GM19467 (cell line): ENCODE measurements around the gene POU2AF3.
"Not testable (repeated sequence)": the region's sequence is repeated elsewhere in the genome, so short reads cannot be mapped to it uniquely, and the experiment has no call there.

Source experiments
- ATAC-seq: cut with Tn5 transposase; IDR thresholded peaks from one replicate; pipeline ENCODE4 v1.9.1; 2021; ENCODE audit warnings: mild to moderate bottlenecking, moderate library complexity; ENCODE audit not compliant: unreplicated experiment

POU2AF3 gene

DNA sequence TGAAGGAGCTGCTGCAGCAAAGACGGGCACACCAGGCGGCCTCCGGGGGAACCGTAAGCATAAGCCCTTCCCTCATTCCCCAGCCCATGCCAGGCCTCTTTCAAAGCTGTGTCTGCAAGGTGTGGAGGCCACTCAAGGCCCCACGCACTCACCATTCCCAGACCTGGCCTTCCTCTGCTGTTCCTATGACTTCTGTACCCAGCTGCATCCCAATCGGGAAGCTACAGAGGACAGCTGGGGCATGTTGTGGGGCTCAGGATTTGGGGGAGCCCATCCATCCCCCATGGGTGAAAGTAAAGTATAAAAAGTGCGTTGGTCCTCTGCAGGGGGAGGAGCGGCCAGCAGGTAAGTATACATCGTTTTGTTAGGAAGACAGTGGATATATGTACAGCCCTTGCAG, 2.2 kb downstream of the POU2AF3 start:
- no peak for ATAC-seq

DNA sequence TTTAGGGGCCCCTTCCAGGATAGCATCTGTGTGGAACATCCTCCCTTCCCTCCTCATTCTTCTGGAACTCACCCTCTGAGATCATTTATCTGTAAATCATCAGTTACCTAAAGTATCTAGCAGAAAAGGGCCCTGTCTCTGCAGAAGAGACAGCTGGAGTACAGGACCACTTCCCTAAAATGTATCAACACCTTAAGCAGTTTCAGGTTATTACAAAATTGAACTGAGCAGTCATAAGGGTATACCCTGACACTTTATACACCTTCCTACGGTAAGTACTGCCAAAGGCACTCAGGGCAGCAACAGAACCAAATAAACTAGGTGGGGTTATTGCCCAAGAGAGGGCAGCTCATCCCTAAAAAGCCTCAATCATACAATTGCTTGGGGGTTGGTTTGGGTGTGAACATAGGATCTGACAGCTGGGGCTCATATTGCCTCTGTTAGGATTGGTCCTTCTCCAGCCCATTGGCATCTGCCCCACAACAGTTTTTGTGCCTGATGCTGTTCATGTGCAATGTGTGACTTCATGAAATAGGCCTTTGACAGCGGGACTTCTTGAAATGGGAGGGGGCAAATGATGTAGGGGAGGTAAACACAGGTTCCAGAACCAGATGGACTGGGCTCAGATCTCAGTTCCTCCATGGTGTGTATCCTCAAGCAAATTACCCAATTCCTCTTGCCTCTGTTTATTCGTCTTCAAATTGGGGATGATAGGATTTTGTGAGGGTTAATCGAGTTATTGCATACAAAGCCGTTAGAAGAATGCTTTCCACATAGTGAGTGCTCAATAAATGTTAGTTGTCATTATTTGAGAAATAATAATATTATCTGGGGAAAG, 2.9 kb downstream of the POU2AF3 start:
- no peak for ATAC-seq

DNA sequence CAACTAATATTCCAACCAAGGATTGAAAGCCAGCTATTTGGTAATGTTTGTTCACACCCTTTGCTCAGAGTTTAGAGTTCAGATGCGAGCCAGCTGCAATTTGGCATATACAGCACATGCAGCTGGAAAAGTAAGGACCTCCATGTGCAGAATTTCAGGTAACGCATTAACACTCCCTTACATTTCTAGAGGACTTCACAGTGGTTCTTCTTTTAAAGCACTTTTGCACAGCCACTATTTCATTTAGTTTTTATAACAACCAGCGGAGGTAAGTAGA, 3.4 kb downstream of the POU2AF3 start:
- ATAC-seq: no peak

DNA sequence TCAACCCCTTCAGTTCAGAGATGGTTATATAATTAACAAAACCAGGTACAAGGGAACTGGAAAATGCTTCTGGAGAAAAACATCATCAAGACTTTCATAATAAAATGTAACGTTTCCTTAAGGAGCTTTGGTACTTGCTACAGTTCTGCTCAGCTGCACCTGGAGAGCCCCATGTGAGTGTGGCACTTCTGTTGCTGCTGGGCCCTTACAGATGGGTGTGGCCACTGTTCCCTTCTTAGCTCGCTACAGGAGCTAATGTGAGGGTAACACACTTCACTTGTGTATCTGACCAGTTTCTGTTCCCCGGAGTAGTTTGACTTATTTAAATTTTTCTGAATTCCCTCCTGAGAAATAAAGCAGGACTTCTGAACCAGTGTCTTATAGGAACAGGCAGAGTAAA, 4.0 kb downstream of the POU2AF3 start:
- ATAC-seq: no peak

DNA sequence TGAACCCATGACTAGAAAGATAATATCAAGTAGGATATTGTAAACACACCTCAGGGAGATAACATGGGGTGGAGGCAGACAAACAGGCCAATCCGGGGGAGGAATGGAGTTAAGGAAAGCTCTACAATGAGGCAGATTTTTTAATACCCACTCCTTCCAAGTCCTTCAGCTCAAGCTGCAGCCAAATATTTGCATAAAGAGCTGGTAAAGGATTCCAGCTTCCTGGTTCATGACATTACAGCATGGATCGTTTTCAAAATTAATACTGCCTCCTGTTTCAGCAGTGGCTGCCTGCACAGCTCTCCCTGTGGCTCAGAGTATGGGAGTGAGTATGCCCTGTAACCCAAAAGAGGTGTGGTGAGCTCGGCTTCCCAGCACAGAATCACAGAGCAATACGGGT, 5.1 kb downstream of the POU2AF3 start:
- no peak for ATAC-seq

DNA sequence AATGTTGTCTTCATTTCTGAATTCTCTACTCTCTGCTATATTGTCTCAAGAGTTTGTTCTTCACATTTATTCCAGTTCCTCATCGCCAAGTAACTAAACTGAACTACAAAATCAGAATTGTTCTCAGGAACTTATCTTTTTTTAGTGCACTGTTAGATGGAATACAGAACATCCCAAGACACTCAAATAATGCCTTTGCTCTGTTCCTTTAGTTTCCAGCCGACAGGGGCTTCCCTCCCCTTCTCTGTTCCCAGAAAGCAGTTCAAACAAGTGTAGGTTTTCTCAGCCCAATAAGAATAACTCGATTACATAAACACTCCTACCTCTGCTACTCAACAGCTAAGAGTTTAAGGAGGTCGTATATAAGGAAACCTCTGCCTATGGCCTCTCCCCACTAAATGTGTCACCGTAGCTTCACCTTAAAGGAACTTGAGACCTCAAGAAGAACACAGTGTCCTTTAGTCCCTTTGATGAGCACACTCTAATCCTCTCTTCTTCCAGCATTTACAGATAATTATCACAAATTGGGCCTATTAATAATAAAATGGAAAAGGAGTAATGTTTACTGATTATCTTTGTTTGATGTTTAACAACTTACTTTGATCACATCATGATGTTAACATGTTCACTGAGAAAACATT, 6.9 kb downstream of the POU2AF3 start:
- no peak for ATAC-seq

DNA sequence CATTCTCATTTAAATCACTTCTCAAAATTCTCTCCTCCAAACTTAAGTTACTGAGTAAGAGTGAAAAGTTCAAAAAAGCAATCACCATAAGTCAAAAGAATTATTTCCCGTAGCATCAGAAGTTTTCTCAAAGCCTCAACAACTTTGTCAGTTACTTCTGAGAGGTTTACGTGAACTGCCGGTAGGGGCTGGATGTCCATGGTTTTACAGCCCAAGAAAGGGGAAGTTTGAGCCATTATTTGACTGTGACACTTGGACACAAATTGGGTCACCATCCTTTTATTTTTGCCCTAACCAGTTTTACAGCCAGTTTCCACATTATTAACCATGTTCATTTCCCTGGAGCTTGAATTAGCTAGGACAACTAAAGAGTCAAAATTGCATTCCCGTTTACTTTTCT, 7.5 kb downstream of the POU2AF3 start:
- no peak for ATAC-seq

DNA sequence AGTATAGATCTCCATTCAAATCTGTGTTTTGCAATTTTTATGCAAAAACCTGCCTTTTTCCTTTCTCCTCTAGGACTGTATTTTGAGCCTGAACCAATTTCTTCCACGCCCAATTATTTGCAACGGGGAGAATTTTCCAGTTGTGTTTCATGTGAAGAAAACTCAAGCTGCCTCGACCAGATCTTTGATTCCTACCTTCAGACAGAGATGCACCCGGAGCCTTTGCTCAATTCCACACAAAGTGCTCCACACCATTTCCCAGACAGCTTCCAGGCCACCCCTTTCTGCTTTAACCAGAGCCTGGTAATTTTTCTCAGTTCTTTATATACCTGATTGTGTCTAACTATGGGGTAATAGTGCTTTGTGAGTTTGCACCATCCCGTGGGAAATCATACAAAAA, 8.0 kb downstream of the POU2AF3 start:
- ATAC-seq: no peak

DNA sequence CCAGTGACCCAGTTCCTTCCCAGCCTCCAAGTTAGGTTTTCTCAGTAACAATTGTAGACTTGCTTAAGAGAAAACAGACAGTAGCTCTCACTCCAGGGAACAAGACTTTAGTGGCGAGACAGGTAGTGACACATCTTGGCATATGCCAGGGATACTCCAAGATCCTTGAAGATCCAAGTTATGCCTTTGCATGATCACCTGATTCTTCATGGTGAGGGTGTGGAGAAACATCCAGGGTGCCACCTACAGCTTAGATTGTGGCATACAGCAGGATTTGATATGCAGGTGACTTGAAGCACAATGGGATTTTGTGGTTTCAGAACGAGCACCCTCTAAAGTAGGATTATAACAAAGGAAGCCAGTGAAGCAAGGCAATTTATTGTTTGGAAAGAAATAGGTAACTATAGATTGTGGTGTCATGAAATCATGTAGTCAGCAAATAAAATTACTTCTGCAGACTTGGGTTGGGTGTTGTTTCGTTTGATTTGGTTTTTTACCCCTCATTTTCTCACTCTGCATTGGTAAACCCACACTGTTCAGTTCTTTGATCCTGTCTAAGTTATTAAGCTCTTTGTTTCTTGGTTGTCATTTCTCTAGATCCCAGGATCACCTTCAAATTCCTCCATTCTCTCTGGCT, 9.2 kb downstream of the POU2AF3 start:
- no peak for ATAC-seq

DNA sequence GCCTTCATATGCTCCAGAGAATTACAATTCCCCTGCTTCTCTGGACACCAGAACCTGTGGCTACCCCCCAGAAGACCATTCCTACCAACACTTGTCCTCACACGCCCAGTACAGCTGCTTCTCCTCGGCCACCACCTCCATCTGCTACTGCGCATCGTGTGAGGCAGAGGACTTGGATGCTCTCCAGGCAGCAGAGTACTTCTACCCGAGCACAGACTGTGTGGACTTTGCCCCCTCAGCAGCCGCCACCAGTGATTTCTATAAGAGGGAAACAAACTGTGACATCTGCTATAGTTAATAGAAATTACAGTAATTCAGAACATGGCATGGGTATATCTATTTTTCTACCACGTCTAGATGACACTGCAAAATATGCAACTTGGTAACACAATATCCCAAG, 9.8 kb downstream of the POU2AF3 start:
- no peak for ATAC-seq

DNA sequence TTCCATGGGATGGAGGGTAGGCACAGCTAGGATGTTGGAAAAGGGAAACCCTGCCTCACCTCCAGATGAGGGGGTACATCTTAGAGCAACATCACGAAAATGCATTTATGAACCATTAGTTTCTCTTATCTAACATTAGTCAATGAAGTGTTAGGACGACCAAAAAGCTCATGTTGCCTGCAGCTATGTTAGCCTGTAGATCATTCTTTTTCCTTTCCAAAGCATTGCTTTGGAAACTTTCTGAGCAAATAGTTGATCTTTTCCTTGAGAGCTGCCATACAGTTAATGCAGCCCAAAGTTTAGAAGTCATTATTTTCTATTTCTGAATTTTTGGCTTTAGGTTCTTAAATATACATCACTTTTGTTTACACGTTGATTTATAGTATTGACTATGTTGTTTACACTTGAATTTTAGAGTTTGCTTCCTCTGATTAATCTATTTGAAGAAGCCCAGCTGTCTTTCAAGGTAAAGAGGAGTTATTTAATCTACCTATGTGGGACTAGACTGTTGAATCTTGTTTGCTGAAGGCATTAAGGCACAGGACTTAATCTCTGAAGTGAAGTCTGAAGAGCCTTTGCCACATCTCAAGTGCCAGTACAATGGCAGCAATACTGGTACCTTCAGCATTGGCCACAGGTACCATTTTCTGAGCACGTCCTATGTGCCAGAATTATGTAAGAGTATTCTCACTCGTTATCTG, 11.0 kb downstream of the POU2AF3 start:
- ATAC-seq: no peak

DNA sequence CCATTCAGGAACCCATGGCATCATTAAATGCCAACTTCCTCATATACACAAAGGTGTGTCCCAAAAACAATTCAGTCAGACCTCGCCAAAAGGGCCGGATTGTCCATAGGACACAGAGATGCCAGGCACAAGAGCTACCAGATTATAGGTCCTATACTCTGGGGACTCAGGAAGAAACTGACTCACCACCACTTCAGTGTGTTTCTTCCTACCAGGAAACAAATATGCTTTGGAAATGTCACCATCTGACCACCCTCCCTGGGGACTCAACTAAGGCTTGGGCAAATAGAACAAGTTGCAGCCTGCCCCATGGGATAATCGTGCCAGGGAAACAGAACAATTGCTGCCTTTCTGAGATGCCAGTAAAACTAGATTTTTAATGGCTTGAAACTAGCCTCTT, 11.7 kb downstream of the POU2AF3 start:
- ATAC-seq: no peak

DNA sequence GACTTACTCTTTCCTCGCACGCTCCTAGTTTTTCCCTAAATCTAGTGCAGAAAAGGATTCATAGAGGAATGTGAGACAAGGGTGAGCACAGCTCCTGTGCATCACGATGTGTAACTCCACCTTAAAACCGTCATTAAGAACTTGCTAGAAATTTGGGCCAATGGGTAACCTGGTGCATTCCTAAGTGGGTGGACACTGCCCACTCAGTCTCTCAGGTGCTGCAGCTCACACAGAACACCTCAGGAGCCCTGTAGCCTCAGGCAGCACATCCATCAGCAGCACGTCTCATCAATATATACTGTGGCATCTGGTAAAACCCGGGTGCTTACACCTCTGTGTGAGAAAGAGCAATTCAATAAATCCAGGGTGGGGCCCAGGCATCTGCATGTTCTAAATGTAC, 12.4 kb downstream of the POU2AF3 start:
- no peak for ATAC-seq

DNA sequence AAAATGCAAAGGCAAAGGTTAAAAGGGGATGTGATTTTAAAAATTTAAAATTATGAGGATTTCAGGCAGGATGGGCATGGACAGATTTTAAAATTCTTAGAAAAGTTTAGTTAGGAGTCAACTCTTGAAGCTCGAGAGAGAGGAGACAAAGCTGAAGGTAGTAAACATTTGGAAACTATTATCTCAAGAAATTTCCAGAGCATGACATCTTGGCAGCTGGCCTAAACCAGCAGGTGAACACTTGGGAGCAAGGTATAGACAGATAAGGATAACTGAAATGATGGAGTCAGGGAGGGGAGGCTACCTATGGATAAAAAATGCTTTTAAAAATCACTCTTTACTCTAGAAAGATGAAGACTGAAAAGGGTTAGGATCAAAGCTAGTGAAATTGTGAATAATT, 13.7 kb downstream of the POU2AF3 start:
- ATAC-seq: no peak

DNA sequence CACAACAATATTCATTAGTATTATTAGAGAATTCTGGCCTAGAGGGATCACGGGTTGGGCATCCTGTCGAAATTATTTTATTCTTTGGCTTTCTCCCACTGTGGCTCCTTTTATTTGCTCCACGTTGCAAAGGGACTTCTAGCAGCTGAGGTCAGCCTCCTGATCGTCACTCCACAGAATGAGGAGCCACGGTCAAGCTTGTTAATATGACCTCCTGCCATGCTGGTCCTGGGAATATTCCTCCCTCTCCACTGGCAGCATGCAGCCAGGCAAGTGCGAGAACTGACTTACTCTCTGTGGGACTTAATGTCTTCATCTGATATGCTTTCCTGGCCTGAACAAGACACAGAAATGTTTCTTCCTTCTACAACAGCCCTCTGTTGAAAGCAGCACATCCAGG, 20.9 kb downstream of the POU2AF3 start:
- ATAC-seq: no peak

DNA sequence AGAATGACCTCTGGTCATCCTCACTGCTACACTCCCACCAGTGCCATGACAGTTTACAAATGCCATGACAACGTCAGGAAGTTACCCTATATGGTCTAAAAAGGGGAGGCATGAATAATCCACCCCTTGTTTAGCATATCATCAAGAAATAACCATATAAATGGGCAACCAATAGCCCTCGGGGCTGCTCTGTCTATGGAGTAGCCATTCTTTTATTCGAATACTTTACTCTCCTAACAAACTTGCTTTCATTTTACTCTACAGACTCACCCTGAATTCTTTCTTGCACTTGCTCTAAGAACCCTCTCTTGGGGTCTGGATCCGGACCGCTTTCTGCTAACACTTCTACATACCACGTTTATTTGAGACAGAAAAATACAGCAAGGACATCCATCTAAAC, 21.9 kb downstream of the POU2AF3 start:
- not testable (repeated sequence) for ATAC-seq

DNA sequence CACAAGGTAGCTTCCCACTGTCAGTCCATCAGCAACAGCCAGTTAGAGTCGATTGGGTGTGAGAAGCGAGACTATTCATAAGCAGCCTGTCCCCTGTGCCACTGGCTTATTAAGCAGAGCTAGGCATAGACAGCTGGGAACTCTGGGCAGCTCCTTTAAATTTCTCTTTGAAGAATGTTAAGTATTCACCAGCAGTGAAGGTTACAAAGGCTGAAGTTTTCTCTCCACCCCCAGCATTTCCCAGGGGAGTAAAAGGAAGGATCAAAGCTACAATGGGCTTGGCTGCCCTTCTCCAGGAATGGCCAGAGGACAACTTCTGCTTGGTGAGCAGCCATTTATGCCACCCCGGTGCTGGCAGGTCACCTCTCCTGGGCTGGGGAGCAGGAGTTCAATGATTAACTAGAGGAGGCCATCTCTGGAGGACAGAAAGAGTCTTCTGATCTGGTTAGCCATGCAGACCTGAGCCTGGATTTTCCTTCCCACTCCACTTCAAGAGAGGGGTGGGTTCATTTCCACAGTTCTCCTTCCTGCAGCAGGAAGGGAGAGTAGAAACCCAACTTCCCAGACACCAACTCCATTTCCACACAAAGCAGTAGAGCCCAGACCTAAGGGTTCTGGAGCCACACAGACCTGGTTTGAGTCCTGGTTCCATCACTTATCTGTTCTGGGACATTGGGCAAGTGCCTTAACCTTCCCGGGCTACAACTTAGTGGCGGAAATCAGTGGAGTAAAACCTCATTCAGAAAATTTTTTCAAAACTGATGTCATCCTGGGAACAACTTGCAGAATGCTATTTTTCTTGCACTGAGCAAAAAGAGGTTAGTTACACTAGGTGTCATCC, 22.6 kb downstream of the POU2AF3 start:
- ATAC-seq: no peak

DNA sequence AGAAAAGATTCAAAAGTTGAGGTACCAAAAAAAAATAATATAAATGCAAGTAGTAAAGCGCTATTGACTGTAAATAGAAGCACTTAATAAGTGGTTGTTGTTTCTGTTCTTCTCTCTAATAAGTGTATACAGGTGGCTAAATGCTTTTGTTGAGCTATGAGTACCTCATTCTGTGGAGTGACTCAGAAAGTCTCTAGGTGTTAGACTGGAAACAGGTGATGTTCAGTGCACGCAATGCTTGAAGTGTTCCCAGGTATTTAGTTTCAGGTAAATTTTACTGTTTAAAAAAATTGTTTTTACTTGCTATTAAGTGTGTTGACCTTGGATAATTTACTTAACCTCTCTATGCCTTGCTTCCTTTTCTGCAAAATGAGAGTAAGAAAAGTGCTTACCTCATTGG, 24.2 kb downstream of the POU2AF3 start:
- no peak for ATAC-seq

DNA sequence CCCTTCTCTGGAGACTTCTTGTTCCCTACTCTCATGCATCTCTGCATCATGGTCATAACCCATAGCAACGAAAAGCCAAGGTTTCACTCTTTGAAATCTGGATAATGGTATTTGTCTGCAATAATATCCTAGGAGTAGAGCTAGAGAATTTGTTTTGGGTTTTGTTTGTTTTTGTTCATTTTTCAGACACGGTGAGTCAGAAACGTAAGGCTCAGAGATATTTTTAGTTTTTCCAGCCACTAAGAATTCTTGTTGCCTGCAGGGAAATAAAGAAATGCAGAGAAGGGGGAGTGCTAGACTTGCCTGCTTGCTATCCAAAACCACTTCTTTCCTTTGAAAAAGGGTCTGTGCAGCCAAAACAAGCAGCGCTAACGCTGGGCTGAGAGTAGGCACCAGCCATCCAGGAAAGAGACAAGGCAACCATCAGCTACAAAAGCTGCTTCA, 26.0 kb downstream of the POU2AF3 start:
- ATAC-seq: no peak

DNA sequence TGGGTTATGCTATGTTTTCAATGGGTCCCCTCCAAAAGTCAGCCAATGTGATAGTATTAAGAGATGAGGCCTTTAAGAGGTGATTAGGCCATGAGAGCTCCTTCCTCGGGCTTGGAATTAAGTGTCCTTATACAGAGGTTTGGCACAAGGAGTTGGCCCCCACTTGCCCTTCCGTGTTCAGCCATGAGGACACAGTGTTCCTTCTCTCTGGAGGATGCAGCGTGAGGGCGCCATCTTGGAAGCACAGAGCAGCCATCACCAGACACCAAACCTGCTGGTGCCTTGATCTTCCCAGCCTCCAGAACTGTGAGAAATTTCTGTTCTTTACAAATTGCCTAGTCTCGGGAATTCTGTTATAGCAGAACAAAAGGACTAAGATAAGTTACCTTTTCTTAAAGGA, 26.9 kb downstream of the POU2AF3 start:
- ATAC-seq: no peak

DNA sequence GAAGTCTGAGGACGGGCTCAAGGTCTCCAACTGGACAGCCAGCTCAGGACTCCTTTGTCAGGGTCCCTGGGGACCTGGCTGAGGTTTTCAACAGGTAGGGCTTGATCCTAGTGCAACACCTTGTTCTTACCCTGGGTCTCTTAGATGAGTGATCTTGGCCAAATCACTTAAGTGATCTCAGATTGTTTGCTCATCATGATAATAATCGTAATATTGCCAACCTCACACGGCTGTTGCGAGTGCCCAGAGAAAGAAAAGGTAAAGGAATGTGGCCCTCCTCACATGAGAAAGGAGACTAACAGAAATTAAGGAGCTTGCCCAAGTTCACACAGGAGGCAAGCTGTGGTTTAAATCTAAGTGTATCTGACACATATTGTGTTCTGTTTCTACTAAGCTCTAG, 28.5 kb downstream of the POU2AF3 start:
- no peak for ATAC-seq
